HG02642 (cell line): ENCODE results near the gene PRUNE1.

ENCODE experiments used
- ATAC-seq: cut with Tn5 transposase; IDR thresholded peaks from one replicate; pipeline ENCODE4 v1.9.1; 2021; ENCODE audit warnings: mild to moderate bottlenecking; ENCODE audit not compliant: unreplicated experiment, poor library complexity

PRUNE1 gene

GRCh38 chr1:151047925-151048644 lies 39.8 kb downstream of the PRUNE1 start:
- peak; percentile 57 for ATAC-seq

GRCh38 chr1:151048645-151049032 lies 40.4 kb downstream of the PRUNE1 start:
- ATAC-seq, result no peak

GRCh38 chr1:151049458-151049857 lies 41.2 kb downstream of the PRUNE1 start:
- ATAC-seq, result no peak

- ATAC-seq, result no peak
Observed at GRCh38 chr1:151050051-151050688, 41.9 kb downstream of the PRUNE1 start.

- no peak for ATAC-seq
Observed at GRCh38 chr1:151051356-151052009, 43.2 kb downstream of the PRUNE1 start.

GRCh38 chr1:151054971-151055547 lies 46.8 kb downstream of the PRUNE1 start:
- ATAC-seq, result no peak

- ATAC-seq, result no peak
Observed at GRCh38 chr1:151055581-151055980, 47.3 kb downstream of the PRUNE1 start.

- no peak for ATAC-seq
Observed at GRCh38 chr1:151056149-151056548, 47.9 kb downstream of the PRUNE1 start.

- no peak for ATAC-seq
Observed at GRCh38 chr1:151058692-151059091, 50.4 kb downstream of the PRUNE1 start.

- peak; percentile 82 for ATAC-seq
Observed at GRCh38 chr1:151059109-151060006, 51.1 kb downstream of the PRUNE1 start, which contains the start of gene CDC42SE1. TSS of gene CDC42SE1 (minus strand) at chr1:151059622. CDS start at chr1:151055730, 3,892 bp downstream.

- ATAC-seq, result no peak
Observed at GRCh38 chr1:151060007-151060656, 51.9 kb downstream of the PRUNE1 start, which contains the start of gene MLLT11. TSS of gene MLLT11 (plus strand) at chr1:151060397. CDS start at chr1:151067225, 6,828 bp downstream.

- ATAC-seq, result no peak
Observed at GRCh38 chr1:151060657-151061421, 52.6 kb downstream of the PRUNE1 start.

- ATAC-seq, result no peak
Observed at GRCh38 chr1:151061704-151062103, 53.5 kb downstream of the PRUNE1 start.

- ATAC-seq, result no peak
Observed at GRCh38 chr1:151062741-151063371, 54.6 kb downstream of the PRUNE1 start.

GRCh38 chr1:151065089-151065645 lies 56.9 kb downstream of the PRUNE1 start:
- no peak for ATAC-seq

GRCh38 chr1:151067185-151067584 lies 58.9 kb downstream of the PRUNE1 start:
- ATAC-seq, result no peak

- no peak for ATAC-seq
Observed at GRCh38 chr1:151069103-151069486, 60.8 kb downstream of the PRUNE1 start.
